ENCODE results near the gene TAP2.
"Not testable (repeated sequence)": the region's sequence is repeated elsewhere in the genome, so short reads cannot be mapped to it uniquely, and the experiment has no call there.

The TAP2 gene

DNA sequence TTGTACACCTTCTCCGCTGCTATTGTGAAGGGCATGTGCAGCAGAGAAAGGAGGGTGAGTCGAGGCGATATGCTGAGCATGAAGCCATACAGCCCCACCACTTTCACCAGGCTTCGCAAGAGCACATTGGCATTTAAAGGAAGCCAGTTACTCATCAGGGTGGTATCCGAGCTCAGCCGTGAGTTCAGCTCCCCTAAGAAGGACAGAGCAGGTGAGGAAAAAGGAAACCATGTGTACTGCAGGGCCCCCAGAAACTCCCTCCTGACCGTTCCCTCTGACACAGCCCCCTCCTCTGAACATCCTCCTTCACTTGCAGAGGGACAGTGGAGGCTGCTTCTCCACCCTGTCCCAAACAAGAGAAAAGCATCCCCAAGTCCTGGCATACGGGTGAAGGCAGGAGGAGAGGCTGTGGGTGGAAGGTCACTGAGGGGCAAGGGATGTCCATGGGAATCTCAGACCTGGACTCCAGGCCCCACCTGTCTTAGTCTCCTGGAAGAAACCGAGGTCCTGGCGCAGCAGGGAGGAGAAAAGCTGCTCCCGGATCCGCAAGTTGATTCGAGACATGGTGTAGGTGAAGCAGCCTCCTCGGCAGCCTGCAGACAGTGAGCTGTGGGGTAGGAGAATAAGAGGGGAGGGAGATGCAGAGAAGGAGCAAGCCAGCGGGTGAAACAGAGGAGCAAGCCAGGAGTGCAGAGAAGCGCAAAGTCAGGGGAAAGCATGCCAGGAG lies 3.2 kb downstream of the TAP2 start:
- DNase-seq (ENCODE audit: low spot score), result no peak

DNA sequence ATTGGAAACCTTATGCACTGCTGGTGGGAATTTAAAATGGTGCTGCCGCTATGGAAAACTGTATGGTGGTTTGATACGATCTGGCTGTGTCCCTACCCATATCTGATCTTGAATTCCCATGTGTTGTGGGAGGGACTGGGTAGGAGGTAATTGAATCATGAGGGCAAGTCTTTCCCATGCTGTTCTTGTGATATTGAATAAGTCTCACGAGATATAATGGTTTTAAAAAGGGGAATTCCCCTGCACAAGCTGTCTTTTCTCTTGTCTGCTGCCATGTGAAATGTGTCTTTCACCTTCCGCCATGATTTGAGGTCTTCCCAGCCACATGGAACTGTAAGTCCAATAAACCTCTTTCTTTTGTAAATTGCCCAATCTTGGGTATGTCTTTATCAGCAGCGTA lies 4.9 kb downstream of the TAP2 start:
- no peak for DNase-seq (ENCODE audit: low spot score)

DNA sequence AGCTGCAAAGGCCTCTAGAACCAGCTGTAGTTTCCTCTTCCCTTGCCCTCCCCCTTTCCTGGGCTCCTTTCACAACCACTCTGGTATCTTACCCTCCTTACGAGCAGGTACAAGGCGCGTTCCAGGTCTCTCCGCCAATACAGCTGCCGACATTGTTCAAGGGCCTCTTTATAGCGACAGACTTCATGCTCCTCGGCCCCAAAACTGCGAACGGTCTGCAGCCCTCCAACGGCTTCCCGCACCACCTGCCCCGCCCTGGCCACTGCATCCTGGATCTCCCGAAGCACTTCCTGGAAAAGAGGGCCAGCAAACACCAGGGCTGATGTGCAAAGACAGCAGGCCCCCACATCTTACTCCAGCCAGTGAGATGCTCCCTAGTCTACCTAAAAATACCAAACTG lies 6.0 kb downstream of the TAP2 start:
- no peak for DNase-seq (ENCODE audit: low spot score)

- no peak for DNase-seq (ENCODE audit: low spot score)
These were observed 7.6 kb downstream of the TAP2 start for GRCh38 chr6:32830936-32831335.

- no peak for DNase-seq (ENCODE audit: low spot score)
These were observed 8.5 kb downstream of the TAP2 start for GRCh38 chr6:32830017-32830416.

GRCh38 chr6:32829495-32829894 lies 9.0 kb downstream of the TAP2 start:
- no peak for DNase-seq (ENCODE audit: low spot score)

- DNase-seq (ENCODE audit: low spot score), result no peak
These were observed 11.5 kb downstream of the TAP2 start for GRCh38 chr6:32827025-32827424.

DNA sequence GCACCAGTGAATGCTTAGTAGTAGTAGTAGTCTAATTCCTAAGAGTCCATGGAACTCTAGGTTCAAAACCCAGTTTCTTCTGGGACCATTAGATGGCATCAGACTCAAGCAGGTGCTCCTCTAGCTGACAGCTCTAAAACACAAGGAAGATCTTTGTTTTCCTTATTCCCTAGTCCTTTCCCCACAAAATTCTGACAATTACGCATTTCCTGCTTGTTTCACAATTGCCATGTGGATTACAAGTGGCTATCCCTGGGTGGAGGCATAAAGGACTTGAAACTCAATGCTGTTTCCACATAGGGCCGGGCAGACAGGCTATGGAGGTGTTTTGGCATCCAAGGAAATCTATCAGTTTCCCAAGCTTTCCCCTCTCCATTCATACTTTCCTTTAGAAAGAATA lies 12.6 kb downstream of the TAP2 start:
- peak; percentile 44 for DNase-seq (ENCODE audit: low spot score)

DNA sequence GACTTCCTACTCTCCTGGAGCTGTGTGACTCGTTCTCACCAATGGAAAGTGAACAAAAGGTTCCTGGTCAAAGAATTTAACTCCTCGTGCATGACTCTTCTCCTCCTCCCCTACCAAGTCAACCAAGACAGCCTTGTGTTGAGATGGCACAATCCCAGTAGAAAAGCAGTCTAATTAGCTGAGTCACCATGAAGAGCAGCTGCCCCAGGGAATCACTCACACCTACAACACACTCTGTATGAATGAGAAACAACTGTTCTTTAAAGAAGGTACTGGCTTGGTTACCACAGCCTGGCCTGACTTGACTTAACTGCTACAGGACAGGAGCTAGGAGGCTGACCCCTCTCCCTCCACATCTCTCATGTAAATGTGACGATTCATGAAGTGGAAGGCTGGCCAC lies 18.8 kb downstream of the TAP2 start:
- peak; percentile 97 for DNase-seq (ENCODE audit: low spot score)

DNA sequence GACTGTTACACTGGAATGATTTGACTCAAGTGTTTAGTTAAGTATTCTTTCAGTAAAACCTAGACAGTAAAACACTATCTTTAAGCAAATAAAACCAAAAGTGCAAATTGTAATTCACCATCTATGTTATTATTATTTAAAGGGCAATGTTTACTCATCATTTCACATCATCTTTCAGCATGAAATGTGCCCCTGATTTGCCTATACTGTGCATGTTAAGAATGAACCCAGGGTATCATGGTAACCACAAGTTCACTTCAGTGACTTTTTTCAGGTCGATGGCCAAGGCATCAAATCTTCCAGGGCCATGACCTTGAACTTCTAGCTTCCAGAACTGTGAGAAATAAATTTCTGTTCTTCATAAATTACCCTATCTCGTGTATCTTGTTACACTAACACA lies 19.7 kb downstream of the TAP2 start:
- DNase-seq (ENCODE audit: low spot score), result no peak

DNA sequence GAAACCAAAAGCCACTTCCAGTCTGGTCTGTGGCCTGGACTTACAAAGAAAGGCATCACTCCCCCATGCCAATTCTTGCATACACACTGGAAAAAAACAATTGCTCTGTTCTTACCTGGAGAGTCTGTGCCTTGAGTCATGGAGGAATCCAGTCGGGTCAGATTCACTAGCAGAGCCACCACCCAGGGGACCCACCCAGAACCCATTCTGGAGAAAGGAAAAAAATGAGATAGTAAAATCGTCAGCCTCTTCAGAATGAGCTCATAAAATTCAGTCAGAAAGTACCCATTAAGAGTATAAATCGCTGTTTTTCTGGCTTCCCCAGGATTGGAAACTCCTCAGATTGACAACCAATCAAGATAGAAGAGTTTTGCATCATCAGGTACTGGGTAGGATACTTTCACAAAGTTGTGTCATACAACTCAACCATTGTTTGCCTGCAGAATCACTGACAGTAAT lies 21.8 kb downstream of the TAP2 start, which contains the start of gene HLA-DOB:
HLA-DOB (minus strand) TSS at position 257 of the 459 bp plus-strand sequence; CDS start at position 206, 51 bp downstream.
- DNase-seq (ENCODE audit: low spot score), result peak; percentile 40

DNA sequence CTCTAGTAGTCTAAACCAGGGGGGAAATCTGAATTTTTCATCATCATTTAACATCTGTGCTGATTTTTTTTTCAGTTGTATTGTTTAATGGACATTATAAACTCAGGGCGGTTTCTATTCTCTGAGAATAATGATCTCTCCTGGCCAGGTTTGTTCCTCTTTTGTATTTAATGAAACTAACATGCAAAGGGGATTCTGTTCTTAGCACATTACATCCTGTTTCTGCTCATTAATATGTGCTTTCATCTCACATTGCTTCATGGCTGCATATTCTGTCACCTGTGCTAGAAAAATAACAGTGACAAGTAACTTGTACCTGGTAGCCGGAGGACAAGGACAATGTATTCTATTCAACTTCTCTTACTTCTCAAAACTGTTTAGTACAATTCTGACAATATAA lies 22.5 kb downstream of the TAP2 start:
- no peak for DNase-seq (ENCODE audit: low spot score)

DNA sequence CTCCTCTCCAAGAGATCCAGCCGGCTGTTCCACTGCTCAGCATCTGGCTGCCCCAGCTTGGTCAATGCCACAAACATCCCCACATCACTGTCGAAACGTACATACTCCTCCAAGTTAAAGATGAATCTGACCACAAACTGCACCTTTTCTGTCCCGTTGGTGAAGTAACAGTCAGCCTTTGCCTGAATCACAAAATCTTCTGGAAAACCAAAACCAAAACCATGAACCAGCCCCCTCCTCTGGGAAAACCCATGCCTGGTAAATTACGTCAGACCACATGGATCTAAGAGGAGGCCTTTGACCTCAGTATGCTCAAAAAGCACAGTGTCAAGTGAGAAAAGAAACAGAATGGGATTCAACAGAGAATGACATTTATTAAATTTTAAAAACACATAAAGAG lies 23.4 kb downstream of the TAP2 start:
- peak; percentile 21 for DNase-seq (ENCODE audit: low spot score)

DNA sequence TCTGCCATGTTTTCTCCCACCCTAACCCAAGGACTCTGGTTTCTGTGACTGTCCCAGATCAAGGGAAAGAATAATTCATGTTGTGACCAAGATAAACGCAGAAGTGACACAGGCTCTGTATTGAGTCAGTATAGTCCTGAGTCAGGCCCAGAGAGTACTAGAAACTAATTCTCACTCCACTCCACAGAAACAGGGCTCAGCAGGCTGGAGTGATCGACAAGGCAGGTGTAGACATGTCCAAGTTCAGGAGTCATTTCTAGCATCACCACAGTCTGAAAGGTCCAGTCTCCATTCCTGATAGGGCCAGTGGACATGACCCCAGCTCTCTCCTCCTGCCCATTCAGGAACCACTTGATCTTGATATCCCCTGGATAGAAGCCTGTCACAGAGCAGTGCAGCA lies 24.4 kb downstream of the TAP2 start:
- no peak for DNase-seq (ENCODE audit: low spot score)

DNA sequence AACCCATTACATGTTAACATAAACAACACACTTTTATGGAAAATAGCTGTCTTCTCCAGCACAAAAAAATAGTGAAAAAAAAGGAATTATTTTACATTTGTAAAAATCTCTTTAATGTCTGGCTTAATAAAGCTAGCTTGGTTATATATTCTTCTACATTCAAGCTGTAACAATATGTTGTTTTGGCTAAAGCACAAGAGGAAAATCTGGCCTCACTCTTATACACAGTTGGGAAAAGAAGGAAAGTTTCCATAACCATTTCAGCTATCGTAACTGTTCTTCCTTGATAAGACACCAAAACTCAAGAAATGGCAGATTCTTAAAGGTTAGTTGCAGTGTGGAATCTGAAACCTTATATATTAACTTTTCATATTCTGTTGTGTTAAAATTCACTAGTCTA lies 29.4 kb downstream of the TAP2 start:
- no peak for DNase-seq (ENCODE audit: low spot score)

DNA sequence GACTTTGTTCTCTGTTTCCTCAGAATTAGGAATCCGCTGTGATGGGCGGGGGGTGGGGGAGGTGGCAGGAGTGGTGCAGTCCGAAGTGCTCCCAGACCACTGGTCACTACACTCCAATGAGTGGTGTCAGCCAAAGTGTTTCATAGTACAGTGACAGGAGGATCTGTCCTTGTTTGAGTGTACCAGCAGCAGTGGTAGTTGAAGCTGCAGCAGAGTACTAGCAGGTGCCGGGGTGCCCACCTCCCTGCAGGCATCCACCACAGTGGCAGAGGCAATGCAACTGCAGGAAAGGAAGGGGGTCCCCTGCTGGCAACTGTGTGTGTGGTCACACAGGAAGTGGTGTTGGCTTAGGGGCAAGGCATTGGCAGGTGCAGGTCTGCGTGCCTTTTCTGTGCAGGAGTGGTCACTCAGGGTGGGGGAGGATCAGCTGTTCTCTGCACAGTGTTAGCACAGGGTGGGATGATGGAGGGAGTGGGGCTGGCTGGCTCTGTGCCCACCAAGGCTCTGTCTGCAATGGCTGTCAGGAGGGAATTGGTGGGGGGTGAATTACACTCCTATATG lies 31.4 kb downstream of the TAP2 start:
- DNase-seq (ENCODE audit: low spot score), result no peak

GRCh38 chr6:32805404-32805803 lies 33.1 kb downstream of the TAP2 start:
- DNase-seq (ENCODE audit: low spot score), result not testable (repeated sequence)

DNA sequence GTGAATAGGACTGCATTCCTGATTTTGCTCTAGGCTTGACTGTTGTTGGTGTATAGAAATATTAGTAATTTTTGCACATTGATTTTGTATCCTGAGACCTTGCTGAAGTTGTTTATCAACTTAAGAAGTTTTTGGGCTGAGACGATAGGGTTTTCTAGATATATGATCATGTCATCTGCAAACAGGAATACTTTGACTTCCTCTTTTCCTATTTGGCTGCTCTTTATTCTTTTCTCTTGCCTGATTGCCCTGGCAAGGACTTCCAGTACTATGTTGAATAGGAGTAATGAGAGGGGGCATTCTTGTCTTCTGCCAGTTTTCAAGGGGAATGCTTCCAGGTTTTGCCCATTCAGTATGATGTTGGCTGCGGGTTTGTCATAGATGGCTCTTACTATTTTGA lies 35.1 kb downstream of the TAP2 start:
- no peak for DNase-seq (ENCODE audit: low spot score)

DNA sequence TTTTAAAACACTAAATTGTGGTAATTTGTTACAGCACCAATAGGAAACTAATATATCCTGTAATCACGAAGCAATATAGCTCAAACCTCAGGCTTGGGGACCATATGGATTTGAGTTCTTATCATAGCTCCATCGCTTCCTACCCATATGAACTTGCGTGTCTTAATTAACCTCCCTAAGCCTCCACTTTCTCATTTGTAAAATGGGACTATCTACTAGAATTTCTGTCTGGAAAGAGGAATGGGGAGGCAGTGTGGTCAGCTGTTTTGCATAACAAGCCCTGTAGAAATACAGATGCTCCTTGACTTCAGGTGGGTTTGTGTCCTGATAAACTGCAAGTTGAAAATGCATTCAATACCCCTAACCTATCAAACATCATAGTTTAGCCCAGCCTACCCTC lies 38.8 kb downstream of the TAP2 start:
- DNase-seq (ENCODE audit: low spot score), result no peak

- no peak for DNase-seq (ENCODE audit: low spot score)
These were observed 39.4 kb downstream of the TAP2 start for GRCh38 chr6:32799168-32799567.

DNA sequence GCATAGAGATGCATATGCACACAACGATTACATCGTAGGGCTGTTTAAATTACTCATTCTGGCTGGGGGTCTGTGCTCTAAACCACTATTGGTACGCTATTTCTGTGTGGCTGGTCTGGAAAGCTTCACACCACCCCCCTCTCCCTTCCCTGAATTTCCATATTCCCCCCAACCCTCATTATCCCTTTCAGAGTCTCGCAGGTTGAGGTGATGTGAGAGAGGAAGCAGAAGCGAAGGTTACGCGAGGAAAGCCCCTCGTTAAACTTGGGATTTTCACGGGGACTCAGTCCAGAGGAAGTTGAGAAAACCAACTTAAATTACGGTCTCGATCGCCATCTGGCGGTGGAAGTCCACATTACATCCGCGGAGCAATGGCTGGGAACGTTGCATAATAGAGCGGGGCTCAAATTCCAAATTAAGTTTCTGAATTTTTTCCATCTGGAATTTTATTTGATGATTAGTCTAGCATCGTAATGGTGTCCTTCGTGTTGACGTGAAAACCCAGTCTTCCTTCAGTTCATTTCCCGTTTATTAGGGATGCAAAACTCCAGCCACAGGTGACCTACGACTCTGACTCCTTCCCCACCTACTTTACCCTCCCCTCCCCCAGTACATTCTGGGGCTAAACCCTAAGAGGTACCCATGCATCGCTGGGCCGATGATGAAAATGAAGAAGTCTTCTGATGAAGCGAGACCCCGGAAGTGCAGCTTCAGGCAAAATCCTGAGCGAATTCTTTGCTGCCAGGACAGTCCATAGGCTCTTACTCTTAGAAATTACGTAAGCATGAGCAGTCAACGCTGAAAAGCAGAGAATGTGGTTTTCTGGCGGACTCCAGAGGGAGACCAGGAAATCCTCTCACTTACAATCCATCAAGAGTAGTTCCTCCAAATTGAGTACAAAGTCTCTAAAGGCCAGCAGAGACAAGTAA lies 41.4 kb downstream of the TAP2 start:
- peak; percentile 64 for DNase-seq (ENCODE audit: low spot score)

DNA sequence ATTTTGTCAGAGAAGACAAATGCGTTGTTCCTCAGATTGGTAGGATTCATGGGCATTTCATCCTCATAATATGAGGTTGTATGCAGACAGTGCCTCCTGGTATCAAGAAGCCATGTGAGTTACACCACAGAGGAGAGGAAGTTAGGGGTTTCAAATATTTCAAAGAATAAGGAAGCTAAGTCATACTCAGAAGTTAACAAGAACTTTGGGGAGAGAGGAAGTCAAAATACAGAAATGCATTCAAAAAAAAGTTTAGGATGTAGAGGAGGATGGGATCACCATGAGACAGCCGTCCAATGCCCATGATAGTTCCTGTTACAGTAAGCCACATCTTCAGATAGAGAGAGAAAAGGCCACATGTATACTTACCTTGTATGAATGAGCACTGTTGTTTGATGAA lies 44.0 kb downstream of the TAP2 start:
- DNase-seq (ENCODE audit: low spot score), result no peak

DNA sequence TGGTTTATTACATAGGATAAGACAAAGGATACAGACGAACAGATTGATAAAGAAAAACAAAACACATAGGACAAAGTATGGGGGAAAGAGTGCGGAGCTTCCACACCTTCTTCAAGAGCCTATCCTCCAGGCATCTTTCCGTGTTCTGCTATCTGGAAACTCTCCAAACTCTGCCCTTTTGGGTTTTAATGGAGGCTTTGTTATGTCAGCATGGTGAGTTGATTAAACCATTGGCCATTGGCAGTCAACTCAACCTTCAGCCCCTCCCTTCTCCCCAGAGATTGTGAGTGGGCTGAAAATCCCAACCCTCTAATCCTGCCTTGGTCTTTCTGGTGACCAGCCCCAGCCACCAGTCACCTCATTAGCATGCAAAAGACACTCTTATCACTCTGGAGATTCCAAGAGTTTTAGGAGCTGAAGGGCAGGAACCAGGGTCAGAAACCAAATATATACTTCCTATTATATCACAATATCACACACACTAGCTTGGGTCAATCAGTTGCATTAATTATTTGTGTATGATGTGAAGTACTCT lies 45.6 kb downstream of the TAP2 start:
- no peak for DNase-seq (ENCODE audit: low spot score)
